Subcutaneous adipose tissue (tissue), 4 donors: ENCODE data around the gene PTAFR. TPM values are rescaled to one million over a fixed set of nuclear protein-coding genes. Genes with fewer than 3 reads are reported as not detected.

Experiments used
- total RNA-seq, 4 donors: library from RNA; depleted of rRNA; stranded (reverse); fragments of >200 nt; gene quantifications; one replicate each; pipeline ENCODE4 v1.1.0, GENCODE V29; 2016
- TF ChIP-seq, protein P1 (sequence below): fragments of 450-650 bp; IDR thresholded peaks from one replicate; pipeline ENCODE4 v1.5.1; 2016; ENCODE audit warnings: low read depth, mild to moderate bottlenecking, control low read depth, antibody characterized with exemption, moderate library complexity

PTAFR gene
- total RNA-seq, 4 donors from 2014 or later, result 6.4 to 24.8 (median 7.6) TPM

DNA sequence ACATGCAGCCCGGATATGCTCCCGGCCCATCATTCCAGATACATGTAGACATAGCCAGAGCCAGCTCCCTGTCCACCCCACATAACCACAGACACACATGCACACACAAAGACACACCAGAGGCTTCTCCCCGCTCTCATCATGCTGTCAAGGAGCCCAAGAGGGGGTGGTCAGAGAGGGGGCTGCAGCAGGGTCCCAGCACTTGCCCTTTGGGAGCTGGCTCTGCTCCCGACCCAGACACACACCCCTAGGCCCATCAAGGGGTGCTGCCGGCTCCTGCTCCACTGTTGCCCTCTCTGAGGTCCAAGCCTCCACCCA is 2.6 kb downstream of the PTAFR start:
- TF ChIP-seq, protein P1, sequence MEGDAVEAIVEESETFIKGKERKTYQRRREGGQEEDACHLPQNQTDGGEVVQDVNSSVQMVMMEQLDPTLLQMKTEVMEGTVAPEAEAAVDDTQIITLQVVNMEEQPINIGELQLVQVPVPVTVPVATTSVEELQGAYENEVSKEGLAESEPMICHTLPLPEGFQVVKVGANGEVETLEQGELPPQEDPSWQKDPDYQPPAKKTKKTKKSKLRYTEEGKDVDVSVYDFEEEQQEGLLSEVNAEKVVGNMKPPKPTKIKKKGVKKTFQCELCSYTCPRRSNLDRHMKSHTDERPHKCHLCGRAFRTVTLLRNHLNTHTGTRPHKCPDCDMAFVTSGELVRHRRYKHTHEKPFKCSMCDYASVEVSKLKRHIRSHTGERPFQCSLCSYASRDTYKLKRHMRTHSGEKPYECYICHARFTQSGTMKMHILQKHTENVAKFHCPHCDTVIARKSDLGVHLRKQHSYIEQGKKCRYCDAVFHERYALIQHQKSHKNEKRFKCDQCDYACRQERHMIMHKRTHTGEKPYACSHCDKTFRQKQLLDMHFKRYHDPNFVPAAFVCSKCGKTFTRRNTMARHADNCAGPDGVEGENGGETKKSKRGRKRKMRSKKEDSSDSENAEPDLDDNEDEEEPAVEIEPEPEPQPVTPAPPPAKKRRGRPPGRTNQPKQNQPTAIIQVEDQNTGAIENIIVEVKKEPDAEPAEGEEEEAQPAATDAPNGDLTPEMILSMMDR, result no peak

DNA sequence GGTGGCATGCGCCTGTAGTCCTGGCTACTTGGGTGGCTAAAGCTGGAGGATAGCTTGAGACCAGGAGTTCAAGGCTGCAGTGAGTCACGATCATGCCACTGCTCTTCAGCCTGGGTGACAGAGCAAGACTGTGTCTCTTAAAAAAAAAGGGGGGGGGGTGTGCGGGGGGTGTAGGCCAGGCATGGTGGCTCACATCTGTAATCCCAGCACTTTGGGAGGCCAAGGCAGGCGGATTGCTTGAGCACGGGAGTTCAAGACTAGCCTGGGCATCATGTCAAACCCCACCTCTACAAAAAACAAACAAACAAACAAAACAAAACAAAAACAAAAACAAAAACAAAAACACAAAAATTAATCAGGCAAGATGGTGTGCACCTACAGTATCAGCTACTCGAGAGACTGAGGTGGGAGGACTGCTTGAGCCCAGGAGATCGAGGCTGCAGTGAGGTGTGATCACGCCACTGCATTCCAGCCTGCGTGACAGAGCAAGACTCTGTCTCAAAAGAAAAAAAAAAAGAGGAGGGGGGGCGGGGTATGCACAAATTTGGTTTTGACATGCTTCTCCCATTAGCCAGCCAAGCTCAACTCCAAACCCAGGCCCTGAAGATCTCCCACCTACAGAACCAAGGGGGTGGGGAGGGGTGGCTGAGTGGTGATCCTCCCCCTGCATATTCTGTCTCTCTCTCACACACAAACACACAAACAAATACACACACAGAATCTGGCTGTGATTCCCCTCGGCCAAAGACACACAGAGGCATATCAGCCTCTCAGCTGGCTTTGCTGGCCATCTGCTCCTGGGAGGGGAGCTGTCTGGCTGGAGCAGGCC is 3.1 kb downstream of the PTAFR start:
- TF ChIP-seq, protein P1, result no peak

DNA sequence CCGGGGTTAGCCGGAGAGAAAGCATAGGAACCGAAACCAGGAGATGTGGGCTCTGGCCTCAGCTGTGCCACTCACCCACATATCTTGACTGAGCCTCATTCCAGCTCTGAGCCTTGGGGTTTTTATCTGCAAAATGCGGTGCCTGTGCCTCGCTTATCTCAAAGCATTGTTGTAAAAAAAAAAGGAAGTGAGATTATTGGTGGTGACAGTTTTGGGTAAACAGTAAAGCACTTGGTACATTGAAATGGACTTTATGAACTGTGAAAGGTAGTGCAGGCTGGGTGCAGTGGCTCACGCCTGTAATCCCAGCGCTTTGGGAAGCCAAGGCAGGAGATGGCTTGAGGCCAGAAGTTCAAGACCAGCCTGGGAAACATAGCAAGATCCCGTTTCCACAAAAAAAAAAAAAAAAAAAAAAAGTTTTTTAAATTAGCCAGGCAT is 3.8 kb downstream of the PTAFR start:
- TF ChIP-seq, protein P1, result no peak

DNA sequence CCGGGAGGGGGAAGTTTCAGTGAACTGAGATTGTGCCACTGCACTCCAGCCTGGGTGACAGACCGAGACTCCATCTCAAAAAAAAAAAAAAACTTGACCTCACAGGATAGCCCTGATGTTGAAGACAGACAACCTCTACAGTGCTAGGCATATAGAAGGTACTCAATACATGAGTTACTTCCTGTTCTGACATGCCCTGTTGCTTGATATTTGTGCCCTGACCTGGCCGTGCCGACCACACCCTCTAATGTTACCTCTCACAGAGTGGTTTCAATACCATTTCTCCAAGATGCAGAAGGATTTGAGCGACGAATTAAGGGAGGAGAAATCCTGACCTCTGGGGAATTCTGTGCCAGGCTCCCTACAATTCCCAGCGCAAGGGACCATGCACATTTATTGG is 5.2 kb downstream of the PTAFR start:
- TF ChIP-seq, protein P1, result no peak

DNA sequence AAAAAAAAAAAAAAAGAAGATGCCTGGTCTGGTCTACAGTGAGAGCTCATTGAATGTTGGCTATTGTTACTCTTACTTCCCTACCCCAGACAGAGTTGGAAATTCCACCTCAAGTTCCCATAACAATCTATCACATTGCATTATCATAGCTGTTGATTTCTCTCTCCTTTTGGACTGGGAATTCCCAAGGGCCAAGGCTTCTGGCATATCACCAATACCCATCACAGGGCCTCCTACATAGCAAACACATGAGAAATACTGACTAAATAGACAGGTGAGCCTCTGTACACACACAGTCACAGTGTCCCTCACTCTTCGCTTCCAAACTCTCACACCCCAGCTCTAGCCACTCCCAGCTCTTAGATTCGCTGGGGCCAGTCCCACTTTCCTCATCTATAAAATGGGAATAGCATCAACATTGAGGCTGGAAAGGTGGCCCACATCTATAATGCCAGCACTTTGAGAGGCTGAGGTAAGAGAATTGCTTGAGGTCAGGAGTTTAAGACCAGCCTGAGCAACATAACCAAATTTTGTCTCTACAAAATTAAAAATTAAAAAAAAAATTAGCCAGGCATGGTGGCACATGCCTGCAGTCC is 6.4 kb downstream of the PTAFR start:
- TF ChIP-seq, protein P1, result no peak

DNA sequence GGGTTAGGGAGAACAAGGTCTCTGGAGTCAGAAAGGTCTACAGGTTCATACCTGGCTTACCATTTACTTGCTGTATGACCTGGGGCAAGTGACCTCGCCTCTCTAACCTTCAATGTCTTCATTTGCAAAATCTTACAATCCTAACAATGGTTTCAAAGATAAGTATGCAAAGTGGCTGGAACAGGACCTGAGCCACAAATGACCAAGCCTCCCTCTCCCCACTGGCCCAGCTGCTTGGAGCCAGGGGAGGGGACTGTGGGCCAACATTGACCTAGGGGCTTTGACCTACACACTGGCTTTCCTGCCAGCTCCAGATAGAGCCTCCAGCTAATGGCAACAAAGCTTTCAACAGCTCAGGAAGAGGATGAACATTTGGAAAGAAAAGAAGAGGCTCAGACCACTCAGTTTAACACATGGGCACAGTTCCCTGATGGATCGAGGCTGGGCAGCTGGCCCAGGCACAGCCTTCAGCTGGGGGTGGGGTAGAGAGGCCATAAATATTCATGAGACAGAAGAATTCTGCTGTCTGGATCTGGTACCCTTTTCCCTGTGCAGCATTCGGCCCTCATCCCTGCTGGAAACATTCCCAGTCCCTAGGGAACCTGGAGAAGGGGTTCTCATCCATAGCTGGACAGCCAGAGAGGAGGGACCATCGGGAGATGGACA is 12.9 kb downstream of the PTAFR start:
- TF ChIP-seq, protein P1, result no peak

DNA sequence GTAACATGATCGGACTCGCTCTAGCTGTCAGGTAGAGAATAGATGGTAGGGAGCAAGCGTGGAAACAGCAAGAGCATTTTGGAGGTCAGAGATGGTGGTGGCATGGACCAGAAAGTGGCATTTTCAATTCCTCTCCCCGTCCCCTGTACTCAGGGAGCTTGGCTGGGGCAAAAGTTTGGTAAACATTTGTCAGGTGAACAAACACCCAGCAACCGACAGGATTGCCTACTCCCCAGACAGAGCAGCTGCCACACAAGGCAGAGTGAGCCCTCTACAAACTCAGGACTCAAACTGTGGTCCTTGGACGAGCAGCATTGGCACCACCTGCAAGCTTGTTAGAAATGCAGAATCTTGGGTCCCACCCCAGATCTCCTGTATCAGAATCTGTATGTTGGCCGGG is 14.3 kb downstream of the PTAFR start:
- TF ChIP-seq, protein P1, result no peak
